Measurements from ENCODE around the gene TSPEAR.

DNA sequence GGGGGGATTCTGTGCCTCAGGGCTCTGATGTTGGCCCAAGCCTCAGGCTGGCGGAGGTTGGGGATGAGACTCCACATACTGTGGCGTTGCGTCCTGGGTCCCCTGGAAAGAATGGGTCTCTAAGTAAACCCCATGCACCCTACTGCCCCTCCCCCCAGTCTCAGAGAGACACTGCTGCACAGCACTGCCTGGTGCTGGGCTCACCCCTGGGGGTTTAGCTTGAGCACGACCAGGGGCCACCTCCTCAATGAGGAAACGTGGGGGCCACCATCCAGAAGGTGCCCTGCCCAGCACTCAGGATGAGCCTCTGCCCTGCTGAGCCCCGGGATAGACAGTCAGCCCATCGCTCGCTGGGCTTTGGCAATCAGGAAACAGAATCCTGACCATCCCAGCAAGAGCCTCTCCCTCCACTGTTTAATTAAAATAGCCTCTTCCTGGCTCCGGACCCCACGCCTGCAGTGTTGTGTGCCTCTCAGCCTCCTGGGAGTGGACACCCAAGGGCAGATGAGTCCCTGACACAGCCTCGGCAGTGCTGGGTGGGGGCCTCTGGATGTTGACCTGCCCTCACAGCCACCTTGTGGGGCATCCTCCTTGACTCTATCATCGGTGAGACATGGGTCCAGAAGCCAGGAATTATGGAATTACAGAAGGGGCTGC, 141.4 kb downstream of the TSPEAR start:
- TF ChIP-seq, protein P1, sequence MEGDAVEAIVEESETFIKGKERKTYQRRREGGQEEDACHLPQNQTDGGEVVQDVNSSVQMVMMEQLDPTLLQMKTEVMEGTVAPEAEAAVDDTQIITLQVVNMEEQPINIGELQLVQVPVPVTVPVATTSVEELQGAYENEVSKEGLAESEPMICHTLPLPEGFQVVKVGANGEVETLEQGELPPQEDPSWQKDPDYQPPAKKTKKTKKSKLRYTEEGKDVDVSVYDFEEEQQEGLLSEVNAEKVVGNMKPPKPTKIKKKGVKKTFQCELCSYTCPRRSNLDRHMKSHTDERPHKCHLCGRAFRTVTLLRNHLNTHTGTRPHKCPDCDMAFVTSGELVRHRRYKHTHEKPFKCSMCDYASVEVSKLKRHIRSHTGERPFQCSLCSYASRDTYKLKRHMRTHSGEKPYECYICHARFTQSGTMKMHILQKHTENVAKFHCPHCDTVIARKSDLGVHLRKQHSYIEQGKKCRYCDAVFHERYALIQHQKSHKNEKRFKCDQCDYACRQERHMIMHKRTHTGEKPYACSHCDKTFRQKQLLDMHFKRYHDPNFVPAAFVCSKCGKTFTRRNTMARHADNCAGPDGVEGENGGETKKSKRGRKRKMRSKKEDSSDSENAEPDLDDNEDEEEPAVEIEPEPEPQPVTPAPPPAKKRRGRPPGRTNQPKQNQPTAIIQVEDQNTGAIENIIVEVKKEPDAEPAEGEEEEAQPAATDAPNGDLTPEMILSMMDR (IDR thresholded peaks at IDR 0.05), result no peak
- TF ChIP-seq EZH2 (IDR thresholded peaks at IDR 0.05; ENCODE audit: borderline replicate concordance, insufficient read depth, low read depth, low read length, poor library complexity, severe bottlenecking), result no peak

All from B cell (primary cell).